Fibroblast of the aortic adventitia (primary cell): Measurements from ENCODE around the gene NCOA4. TPM values are rescaled to one million over a fixed set of nuclear protein-coding genes. Genes with fewer than 3 reads are reported as not detected.
"Not testable (repeated sequence)": the region's sequence is repeated elsewhere in the genome, so short reads cannot be mapped to it uniquely, and the experiment has no call there.

Experiments
- DNase-seq: peaks from one replicate; pipeline ENCODE4 v3.0.0-alpha.2; 2010; ENCODE audit warnings: low read depth
- H3K4me3 ChIP-seq: 2 replicates; pipeline ENCODE4 v1.5.1; 2011; ENCODE audit warnings: low read depth, mild to moderate bottlenecking, control low read depth, low read length, moderate library complexity
- small RNA-seq: library from RNA; depleted of rRNA; stranded (forward); fragments of <200 nt; gene quantifications from one replicate; pipeline ENCODE3, GENCODE V24; 2012
- total RNA-seq: library from RNA; depleted of rRNA; stranded (reverse); fragments of >200 nt; gene quantifications from 2 replicates; pipeline ENCODE4 v1.2.3, GENCODE V29; 2012; ENCODE audit warnings: low replicate concordance
- TF ChIP-seq, protein P1 (sequence below): IDR thresholded peaks from 2 replicates; pipeline ENCODE4 v1.5.1; 2011; ENCODE audit warnings: mild to moderate bottlenecking, low read length, control low read depth, inconsistent platforms; ENCODE audit not compliant: insufficient read depth

The NCOA4 gene
- total RNA-seq, 1 donor: 187 TPM

DNA sequence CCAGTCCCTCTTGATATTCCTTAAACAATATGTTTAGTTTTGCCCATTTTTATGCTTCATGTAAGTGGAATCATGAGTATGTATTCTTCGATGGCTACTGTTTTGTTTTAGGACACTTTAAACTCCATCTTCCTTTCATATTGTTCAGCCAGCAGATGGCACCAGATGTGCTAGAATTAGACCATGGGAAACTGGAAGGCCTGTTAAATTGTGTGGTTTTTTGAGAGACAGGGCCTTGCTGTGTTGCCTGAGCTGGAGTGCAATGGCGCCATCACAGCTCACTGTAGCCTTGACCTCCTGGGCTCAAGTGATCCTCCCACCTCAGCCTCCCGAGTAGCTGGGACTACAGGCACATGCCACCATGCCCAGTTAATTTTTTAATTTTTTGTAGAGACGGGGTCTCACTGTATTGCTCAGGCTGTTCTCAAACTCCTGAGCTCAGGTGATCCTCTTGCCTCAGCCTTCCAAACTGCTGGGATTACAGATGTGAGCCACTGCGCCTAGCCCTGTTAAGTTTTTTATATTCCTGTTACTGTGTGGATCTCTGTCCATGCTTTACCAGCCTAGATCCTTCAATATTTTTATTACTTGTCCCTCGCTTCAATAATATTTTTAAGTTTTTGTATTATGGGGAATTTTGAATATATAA, 46.8 kb downstream of the NCOA4 start:
- TF ChIP-seq, protein P1, sequence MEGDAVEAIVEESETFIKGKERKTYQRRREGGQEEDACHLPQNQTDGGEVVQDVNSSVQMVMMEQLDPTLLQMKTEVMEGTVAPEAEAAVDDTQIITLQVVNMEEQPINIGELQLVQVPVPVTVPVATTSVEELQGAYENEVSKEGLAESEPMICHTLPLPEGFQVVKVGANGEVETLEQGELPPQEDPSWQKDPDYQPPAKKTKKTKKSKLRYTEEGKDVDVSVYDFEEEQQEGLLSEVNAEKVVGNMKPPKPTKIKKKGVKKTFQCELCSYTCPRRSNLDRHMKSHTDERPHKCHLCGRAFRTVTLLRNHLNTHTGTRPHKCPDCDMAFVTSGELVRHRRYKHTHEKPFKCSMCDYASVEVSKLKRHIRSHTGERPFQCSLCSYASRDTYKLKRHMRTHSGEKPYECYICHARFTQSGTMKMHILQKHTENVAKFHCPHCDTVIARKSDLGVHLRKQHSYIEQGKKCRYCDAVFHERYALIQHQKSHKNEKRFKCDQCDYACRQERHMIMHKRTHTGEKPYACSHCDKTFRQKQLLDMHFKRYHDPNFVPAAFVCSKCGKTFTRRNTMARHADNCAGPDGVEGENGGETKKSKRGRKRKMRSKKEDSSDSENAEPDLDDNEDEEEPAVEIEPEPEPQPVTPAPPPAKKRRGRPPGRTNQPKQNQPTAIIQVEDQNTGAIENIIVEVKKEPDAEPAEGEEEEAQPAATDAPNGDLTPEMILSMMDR: peak; percentile 35
- peak; percentile 72 for DNase-seq
- H3K4me3 ChIP-seq: not testable (repeated sequence)

DNA sequence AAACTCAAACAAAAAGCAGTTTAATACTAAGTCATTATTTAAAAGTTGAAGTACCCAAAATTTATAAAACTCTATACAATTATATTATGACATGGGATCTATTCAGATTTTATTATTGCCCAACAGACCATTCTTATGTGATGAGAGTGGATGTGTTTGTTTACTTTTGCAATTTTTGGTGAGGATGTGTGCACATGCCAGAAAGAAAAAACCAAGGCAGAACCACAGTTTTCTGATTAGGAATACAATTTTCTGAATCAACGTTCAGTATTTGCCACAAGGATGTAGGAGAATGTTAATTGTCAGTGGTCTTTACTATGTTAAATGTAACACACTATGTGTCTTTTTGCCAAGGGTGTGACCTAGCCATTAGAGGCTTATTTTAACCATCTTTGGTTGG, 49.1 kb downstream of the NCOA4 start:
- H3K4me3 ChIP-seq, DNase-seq: not testable (repeated sequence)

DNA sequence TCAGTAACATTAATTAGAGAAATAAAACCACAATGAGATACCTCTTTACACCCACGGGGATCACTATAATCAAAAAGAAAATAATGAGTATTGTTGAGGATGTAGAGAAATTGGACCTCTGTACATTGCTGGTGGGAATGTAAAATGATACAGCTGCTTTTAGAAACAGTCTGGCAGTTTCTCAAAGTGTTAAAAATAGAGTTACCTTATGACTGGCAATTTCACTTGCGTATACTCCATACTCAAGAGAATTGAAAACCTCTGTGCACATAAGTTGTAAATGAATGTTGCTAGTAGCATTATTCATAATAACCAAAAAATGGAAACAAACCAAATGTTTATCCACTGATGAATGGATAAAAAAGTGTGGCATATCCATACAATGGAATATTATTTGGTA, 51.9 kb downstream of the NCOA4 start:
- H3K4me3 ChIP-seq, DNase-seq: not testable (repeated sequence)

DNA sequence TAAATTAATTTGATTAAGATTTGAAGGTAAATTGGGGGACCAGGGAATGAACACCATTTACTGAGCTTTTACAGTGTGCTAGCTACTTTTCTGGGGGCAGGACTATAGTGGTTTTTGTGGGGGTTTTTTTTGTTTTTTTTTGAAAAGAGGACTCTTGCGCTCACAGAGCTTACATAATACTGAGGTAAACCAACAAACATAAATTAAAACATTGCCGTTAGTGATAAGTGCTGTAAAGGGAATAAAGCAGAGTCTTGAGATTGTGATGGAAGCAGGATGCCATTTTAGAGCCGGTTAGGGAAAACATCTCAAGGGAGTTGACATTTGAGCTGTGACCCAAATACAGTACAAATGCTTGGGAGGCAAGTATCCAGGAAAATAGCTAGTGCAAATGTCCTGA, 56.4 kb downstream of the NCOA4 start:
- not testable (repeated sequence) for DNase-seq, H3K4me3 ChIP-seq

DNA sequence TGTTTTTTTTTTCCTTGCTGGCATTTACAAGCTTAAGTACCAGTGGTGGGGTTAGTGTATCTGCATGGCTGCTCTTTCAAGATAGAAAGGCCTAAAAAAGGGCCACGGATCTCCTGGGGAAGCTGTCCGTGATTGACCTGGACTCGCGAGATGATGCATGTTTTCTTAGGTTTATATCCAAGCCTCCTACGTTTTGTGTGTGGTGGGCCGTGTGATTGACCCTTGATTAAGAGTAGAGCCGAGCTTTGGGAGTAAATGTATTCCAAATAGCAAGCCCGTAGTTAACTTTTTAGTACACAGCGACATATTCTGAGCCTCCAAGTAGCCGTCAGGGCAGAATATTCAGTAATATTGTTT, 57.6 kb downstream of the NCOA4 start:
- DNase-seq: peak; percentile 25
- peak overlapping the region; percentile 76 for H3K4me3 ChIP-seq

DNA sequence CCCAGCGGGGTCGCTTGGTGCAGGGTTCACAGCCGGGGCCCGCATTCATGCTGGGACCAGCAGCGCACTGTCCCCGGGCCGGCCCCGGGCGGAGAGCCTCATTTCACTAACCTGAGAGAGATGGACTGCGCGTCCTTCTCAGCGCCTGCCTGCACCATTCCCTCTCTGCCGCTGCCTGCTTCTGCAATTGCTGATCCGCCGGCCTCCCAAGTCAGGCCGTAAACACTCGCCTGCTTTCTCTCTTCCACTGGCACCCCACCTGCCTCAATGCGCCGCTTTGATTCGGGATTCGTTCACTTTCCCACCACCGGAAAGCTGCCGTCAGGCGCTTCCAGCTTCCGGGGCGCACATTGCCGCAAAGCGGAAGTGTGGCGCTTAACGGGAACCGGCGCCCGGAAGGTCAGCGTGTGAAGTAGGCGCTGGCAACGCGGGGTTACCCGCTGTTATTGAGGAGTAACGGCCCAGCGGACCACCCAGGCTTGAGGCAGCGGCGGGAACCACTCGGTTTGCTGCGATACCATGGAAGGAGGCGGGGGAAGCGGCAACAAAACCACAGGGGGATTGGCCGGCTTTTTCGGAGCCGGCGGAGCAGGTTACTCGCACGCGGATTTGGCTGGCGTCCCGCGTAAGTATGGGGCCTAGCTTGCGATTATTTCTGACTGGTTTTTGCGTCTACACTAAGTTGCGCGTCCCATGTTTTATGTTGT, 58.2 kb downstream of the NCOA4 start, which contains the start of gene TIMM23:
TSS of gene TIMM23 (plus strand) at position 384 of the 707 bp plus-strand sequence. CDS start at position 520, 136 bp downstream.
- peak within 1 kb of the TSS; percentile 76 for H3K4me3 ChIP-seq
- peak; percentile 78 for DNase-seq

DNA sequence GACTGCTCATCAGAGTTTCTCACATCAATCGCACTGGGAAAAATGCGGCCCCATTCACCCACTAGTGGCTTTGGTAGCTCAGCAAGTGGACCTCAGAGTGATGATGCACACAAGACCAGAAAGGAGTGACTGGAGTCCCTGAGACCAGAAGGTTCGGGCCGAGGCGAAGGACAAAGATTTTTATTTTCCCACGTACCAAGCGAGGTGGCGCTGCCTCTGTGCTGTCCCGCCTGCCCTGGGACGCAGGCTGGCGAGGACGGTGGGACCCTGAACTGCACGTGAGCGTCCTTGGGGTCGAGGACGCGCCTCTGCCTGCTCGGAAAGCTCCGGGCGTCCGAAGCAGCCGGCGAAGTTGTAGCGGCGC, 58.7 kb downstream of the NCOA4 start:
- peak overlapping the region; percentile 76 for H3K4me3 ChIP-seq
- DNase-seq: not testable (repeated sequence)

DNA sequence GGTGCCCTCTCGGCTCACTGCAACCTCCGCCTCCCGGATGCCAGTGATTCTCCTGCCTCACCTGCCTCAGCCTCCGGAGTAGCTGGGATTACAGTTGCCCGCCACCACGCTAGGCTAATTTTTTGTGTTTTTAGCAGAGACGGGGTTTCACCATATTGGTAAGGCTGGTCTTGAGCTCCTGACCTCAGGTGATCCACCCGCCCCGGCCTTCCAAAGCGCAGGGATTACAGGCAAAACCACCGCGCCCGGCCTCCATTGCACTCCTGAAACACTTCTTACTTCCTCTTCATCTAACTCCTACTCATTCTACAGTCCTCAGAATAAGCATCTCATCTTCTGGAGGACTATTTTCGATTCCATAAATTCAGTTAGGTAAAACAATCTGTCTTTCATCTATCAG, 59.4 kb downstream of the NCOA4 start:
- peak overlapping the region; percentile 59 for H3K4me3 ChIP-seq
- not testable (repeated sequence) for DNase-seq

DNA sequence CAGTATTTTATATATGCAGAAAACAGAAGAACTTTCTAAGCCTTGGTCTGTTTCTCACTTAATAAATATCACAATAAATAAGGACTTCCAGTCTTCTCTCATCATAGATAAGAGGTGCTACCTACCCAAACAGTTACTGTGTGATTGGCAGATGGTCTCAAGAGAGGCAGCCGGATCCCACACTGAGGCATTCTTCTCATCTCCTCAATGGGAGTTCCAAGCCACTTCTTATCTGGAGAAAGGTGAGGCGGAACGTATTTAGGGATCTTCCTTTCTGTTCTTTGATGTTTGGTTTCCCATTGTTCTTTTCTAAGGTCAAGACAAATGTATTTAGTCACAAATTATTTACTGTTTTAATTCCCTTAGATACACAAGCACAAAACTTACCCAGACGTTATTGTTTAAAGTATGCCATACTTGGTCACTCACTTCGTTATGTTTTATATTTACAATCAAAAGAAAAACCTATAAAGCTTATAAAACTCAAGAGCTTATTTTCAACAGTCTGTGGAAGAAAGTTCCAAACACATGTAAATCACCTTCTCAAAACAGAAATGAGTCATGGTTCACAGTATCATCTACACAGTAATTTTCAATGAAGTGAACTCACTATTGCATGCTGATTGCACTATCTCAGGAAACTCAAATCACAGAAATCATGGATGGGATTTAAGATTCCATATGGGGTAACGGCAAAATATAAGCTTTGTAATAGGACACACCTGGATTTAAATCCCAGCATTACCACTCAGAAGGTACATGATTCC, 67.6 kb downstream of the NCOA4 start:
- H3K4me3 ChIP-seq, DNase-seq: not testable (repeated sequence)

DNA sequence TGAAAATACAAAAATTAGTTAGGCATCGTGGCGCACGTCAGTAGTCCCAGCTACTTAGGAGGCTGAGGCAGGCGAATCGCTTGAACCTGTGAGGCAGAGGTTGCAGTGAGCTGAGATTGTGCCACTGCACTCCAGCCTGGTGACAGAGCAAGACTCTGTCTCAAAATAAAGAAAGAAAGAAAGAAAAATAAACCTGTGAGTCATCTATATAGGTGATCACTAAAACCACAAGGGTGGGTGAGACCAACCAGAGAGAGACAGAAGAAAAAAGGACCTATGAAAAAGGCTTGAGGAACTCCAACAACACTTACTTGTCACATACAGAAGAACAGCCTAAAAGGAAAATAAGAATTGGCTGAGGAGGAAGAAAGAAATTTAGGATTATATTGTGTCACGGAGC, 72.5 kb downstream of the NCOA4 start:
- not testable (repeated sequence) for DNase-seq, H3K4me3 ChIP-seq

DNA sequence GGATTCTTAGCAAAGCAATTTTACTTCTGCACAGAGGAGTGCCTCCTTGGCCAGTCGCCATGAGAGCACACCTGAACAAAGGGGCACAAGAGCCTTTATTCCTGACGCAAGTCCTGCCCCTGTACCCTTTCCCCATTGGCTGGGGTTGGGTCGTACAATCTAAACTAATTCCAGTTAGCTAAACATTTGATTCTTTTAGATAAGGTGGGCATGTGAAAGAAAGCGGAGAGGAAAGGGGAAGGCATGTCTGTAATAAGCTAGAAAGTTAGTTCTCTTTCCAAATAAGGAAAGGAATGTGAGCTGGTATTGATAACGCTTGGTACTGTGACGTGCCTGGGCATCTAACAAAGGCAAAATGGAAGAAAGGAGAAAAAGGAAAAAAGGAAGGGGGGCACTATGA, 73.8 kb downstream of the NCOA4 start:
- not testable (repeated sequence) for H3K4me3 ChIP-seq, DNase-seq

Small RNA genes lying within 50 kb of the gene (small RNA-seq; reads per million reads assigned to genes)
- gene SNORA74C-1: not detected

Other genes with a start within 250 kb of the NCOA4 start
- 2.9 and 3.5 TPM in 2 replicates for gene AGAP4, start 183.1 kb downstream of the NCOA4 start, total RNA-seq
- 54.1 and 77.6 TPM in 2 replicates for gene TIMM23, start 58.1 kb downstream of the NCOA4 start, total RNA-seq
- gene MSMB, start 15.6 kb upstream of the NCOA4 start, total RNA-seq: not detected in 2 replicates